ENCODE results near the gene ANXA2.
"Not testable (repeated sequence)": the region's sequence is repeated elsewhere in the genome, so short reads cannot be mapped to it uniquely, and the experiment has no call there.

The ANXA2 gene
- total RNA-seq, result 123 to 484 reads per million in 2 donors

- DNase-seq, result peak; percentile 80
These were observed at the start of gene ANXA2 for GRCh38 chr15:60397772-60398445. TSS of gene ANXA2 (minus strand) at chr15:60397986. CDS start at chr15:60386075, 11,911 bp downstream.

- DNase-seq, result no peak
These were observed 46.6 kb upstream of the ANXA2 start for GRCh38 chr15:60444289-60444912.

GRCh38 chr15:60442763-60443162 is 45.0 kb upstream of the ANXA2 start:
- no peak for DNase-seq

- DNase-seq, result no peak
These were observed 44.4 kb upstream of the ANXA2 start for GRCh38 chr15:60442031-60442650.

GRCh38 chr15:60441331-60441730 is 43.5 kb upstream of the ANXA2 start:
- DNase-seq, result no peak

- DNase-seq, result no peak
These were observed 40.9 kb upstream of the ANXA2 start for GRCh38 chr15:60438646-60439045.

- DNase-seq, result no peak
These were observed 31.1 kb upstream of the ANXA2 start for GRCh38 chr15:60428935-60429334.

GRCh38 chr15:60426870-60427508 is 29.2 kb upstream of the ANXA2 start:
- DNase-seq, result no peak

- no peak for DNase-seq
These were observed 27.7 kb upstream of the ANXA2 start for GRCh38 chr15:60425461-60425860.

GRCh38 chr15:60424006-60424405 is 26.2 kb upstream of the ANXA2 start:
- no peak for DNase-seq

- DNase-seq, result no peak
These were observed 25.8 kb upstream of the ANXA2 start for GRCh38 chr15:60423537-60423936.

GRCh38 chr15:60421544-60421943 is 23.8 kb upstream of the ANXA2 start:
- no peak for DNase-seq

- DNase-seq, result no peak
These were observed 22.5 kb upstream of the ANXA2 start for GRCh38 chr15:60420203-60420716.

GRCh38 chr15:60419753-60420152 is 22.0 kb upstream of the ANXA2 start:
- DNase-seq, result no peak

GRCh38 chr15:60418096-60418495 is 20.3 kb upstream of the ANXA2 start:
- no peak for DNase-seq

- no peak for DNase-seq
These were observed 19.3 kb upstream of the ANXA2 start for GRCh38 chr15:60417112-60417511.

- DNase-seq, result no peak
These were observed 18.7 kb upstream of the ANXA2 start for GRCh38 chr15:60416484-60416883.

- no peak for DNase-seq
These were observed 16.4 kb upstream of the ANXA2 start for GRCh38 chr15:60414016-60414682.

GRCh38 chr15:60413231-60413824 is 15.5 kb upstream of the ANXA2 start:
- no peak for DNase-seq

- DNase-seq, result not testable (repeated sequence)
These were observed 15.0 kb upstream of the ANXA2 start for GRCh38 chr15:60412807-60413206.

GRCh38 chr15:60411774-60412425 is 14.1 kb upstream of the ANXA2 start:
- DNase-seq, result no peak

- not testable (repeated sequence) for DNase-seq
These were observed 12.6 kb upstream of the ANXA2 start for GRCh38 chr15:60410350-60410749.
